NT2/D1 (cell line): ENCODE results near the gene PBOV1.
"Not testable (repeated sequence)": the region's sequence is repeated elsewhere in the genome, so short reads cannot be mapped to it uniquely, and the experiment has no call there.

Experiments used
- DNase-seq: peaks from one replicate; pipeline ENCODE4 v3.0.0-alpha.2; 2011; ENCODE audit warnings: low read depth, low spot score
- H3K27me3 ChIP-seq: 2 replicates; pipeline ENCODE4 v1.6.0; 2011; ENCODE audit warnings: mild to moderate bottlenecking; ENCODE audit not compliant: insufficient read length, insufficient read depth
- H3K36me3 ChIP-seq: 2 replicates; pipeline ENCODE4 v1.6.1; 2011; ENCODE audit warnings: mild to moderate bottlenecking, low read length, mixed read lengths; ENCODE audit not compliant: insufficient read depth, insufficient read length
- H3K4me1 ChIP-seq: 2 replicates; pipeline ENCODE4 v1.5.1; 2011; ENCODE audit not compliant: insufficient read depth, insufficient read length
- H3K4me3 ChIP-seq: 2 replicates; pipeline ENCODE4 v1.5.1; 2011; ENCODE audit warnings: low read depth; ENCODE audit not compliant: insufficient read length
- H3K9ac ChIP-seq: 2 replicates; pipeline ENCODE4 v1.6.0; 2011; ENCODE audit warnings: low read depth; ENCODE audit not compliant: insufficient read length
- H3K9me3 ChIP-seq: 2 replicates; pipeline ENCODE4 v1.5.1; 2011; ENCODE audit warnings: mild to moderate bottlenecking, low read length; ENCODE audit not compliant: insufficient read depth
- SUZ12 ChIP-seq: IDR thresholded peaks from 2 replicates; pipeline ENCODE4 v1.6.1; 2011; ENCODE audit not compliant: insufficient read length, insufficient read depth; ENCODE audit errors: extremely low read depth
- YY1 ChIP-seq: IDR thresholded peaks from 2 replicates; pipeline ENCODE4 v1.6.1; 2011; ENCODE audit not compliant: insufficient read length, insufficient read depth
- ZNF274 ChIP-seq: IDR thresholded peaks from 2 replicates; pipeline ENCODE4 v1.6.1; 2011; ENCODE audit warnings: mild to moderate bottlenecking, low read depth, low read length

PBOV1 gene

DNA sequence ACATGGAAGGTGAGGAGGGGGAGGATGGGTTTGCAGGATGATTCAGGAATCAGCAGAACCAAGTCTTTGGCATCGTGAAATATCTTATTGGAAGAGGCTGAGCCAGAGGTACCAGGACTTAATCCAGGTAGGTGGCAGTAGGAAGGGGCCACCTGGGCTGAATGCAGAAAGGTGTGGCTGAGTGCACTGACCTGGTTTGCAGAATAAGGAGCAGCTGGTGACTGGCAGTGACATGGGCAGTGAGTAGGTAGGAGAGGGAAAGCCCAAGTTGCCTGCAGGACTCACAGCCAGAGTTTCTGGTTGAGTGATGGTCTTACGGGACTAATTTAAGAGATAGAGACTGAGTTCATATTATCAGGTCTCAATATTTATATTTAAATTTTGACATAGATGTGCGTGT lies 1.1 kb upstream of the PBOV1 start:
- DNase-seq, result no peak
- no peaks in the 10 kb centered on the region for H3K36me3 ChIP-seq
- TF ChIP-seq YY1 (no peak), ZNF274 (no peak), SUZ12 (no peak)
- no peak overlapping the region for H3K9ac ChIP-seq
- no peak overlapping the region for H3K4me3 ChIP-seq
- no peaks in the 10 kb centered on the region for H3K9me3 ChIP-seq
- no peaks in the 10 kb centered on the region for H3K4me1 ChIP-seq
- no peaks in the 10 kb centered on the region for H3K27me3 ChIP-seq

GRCh38 chr6:138215093-138215782 lies 3.1 kb downstream of the PBOV1 start:
- no peak for DNase-seq
- no peaks in the 10 kb centered on the region for H3K36me3 ChIP-seq
- H3K4me3 ChIP-seq, result no peak overlapping the region
- no peak overlapping the region for H3K9ac ChIP-seq
- H3K4me1 ChIP-seq, result no peaks in the 10 kb centered on the region
- no peaks in the 10 kb centered on the region for H3K9me3 ChIP-seq
- no peaks in the 10 kb centered on the region for H3K27me3 ChIP-seq
- TF ChIP-seq SUZ12 (no peak), YY1 (no peak), ZNF274 (no peak)

DNA sequence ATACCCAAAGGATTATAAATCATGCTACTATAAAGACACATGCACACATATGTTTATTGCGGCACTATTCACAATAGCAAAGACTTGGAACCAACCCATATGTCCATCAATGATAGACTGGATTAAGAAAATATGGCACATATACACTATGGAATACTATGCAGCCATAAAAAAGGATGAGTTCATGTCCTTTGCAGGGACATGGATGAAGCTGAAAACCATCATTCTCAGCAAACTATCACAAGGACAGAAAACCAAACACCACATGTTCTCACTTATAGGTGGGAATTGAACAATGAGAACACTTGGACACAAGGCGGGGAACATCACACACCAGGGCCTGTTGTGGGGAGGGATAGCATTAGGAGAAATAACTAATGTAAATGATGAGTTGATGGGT lies 5.8 kb downstream of the PBOV1 start:
- H3K36me3 ChIP-seq, H3K9me3 ChIP-seq, H3K4me3 ChIP-seq, DNase-seq, H3K4me1 ChIP-seq, H3K9ac ChIP-seq, H3K27me3 ChIP-seq: not testable (repeated sequence)

- H3K9ac ChIP-seq, result no peak overlapping the region
- H3K9me3 ChIP-seq, result no peaks in the 10 kb centered on the region
- no peak overlapping the region for H3K4me3 ChIP-seq
- TF ChIP-seq SUZ12 (no peak), ZNF274 (no peak), YY1 (no peak)
- no peaks in the 10 kb centered on the region for H3K4me1 ChIP-seq
- H3K27me3 ChIP-seq, result no peaks in the 10 kb centered on the region
- H3K36me3 ChIP-seq, result no peaks in the 10 kb centered on the region
- DNase-seq, result no peak
These were observed 6.7 kb downstream of the PBOV1 start for GRCh38 chr6:138211601-138212000.

GRCh38 chr6:138211048-138211581 lies 7.2 kb downstream of the PBOV1 start:
- DNase-seq, result no peak
- Histone ChIP-seq H3K4me1 (no peaks in the 10 kb centered on the region), H3K9me3 (no peaks in the 10 kb centered on the region), H3K9ac (no peak overlapping the region), H3K27me3 (no peaks in the 10 kb centered on the region), H3K4me3 (no peak overlapping the region), H3K36me3 (no peaks in the 10 kb centered on the region)
- TF ChIP-seq YY1, result no peak
- no peak for TF ChIP-seq SUZ12
- TF ChIP-seq ZNF274, result no peak

GRCh38 chr6:138206862-138207261 lies 11.4 kb downstream of the PBOV1 start:
- no peak overlapping the region for H3K4me3 ChIP-seq
- H3K27me3 ChIP-seq, result no peaks in the 10 kb centered on the region
- no peak for TF ChIP-seq YY1
- TF ChIP-seq SUZ12, result no peak
- TF ChIP-seq ZNF274, result no peak
- H3K9ac ChIP-seq, result no peak overlapping the region
- no peaks in the 10 kb centered on the region for H3K9me3 ChIP-seq
- no peaks in the 10 kb centered on the region for H3K36me3 ChIP-seq
- no peak for DNase-seq
- no peaks in the 10 kb centered on the region for H3K4me1 ChIP-seq

GRCh38 chr6:138205437-138206094 lies 12.7 kb downstream of the PBOV1 start:
- Histone ChIP-seq H3K4me1 (no peaks in the 10 kb centered on the region), H3K27me3 (no peaks in the 10 kb centered on the region), H3K9ac (no peak overlapping the region), H3K4me3 (no peak overlapping the region), H3K36me3 (no peaks in the 10 kb centered on the region), H3K9me3 (no peaks in the 10 kb centered on the region)
- DNase-seq, result no peak
- no peak for TF ChIP-seq ZNF274
- TF ChIP-seq YY1, result no peak
- TF ChIP-seq SUZ12, result no peak

DNA sequence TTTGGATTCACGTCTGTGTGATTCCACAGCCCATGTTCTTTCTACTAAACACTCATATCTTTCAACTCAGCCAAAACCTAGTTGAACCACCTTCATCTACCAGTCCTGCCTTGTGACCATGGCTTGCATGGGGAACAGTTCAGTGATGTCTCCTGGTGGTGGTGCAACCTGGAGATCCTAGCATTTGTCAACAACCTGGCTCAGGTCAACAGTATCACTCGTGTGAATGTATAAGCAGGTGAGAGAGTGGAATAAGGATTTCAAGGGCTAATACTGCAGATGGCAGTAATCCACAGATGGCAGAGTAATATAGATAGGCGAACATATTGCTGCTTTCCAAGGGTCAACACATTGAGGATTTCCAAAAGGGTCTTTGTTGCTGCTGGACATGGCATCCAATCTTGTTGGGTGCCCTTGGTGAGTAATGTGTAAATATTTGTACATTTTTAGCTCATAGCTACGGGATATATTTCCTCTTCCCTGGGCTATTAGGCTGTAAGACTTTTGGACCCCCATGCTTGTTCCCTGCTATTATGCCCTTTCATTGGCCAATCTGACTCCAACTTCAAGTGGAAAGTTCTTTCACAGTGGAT lies 13.4 kb downstream of the PBOV1 start:
- H3K9ac ChIP-seq, result no peak overlapping the region
- H3K4me3 ChIP-seq, result no peak overlapping the region
- H3K4me1 ChIP-seq, result no peaks in the 10 kb centered on the region
- H3K9me3 ChIP-seq, result no peaks in the 10 kb centered on the region
- H3K27me3 ChIP-seq, result no peaks in the 10 kb centered on the region
- DNase-seq, result no peak
- TF ChIP-seq ZNF274 (no peak), SUZ12 (no peak), YY1 (no peak)
- no peaks in the 10 kb centered on the region for H3K36me3 ChIP-seq
